Uterus (tissue), 4 donors: ENCODE measurements around the gene PRSS38. TPM values are rescaled to one million over a fixed set of nuclear protein-coding genes. Genes with fewer than 3 reads are reported as not detected.

Experiments used
- DNase-seq, 2 donors: peaks; one replicate each; pipeline ENCODE4 v3.0.0-alpha.2; 2019 to 2020
- H3K27ac ChIP-seq, 2 donors: fragments of 200-600 bp; sonication (generic); 1 replicate in 1 of 2; 2 replicates in 1 of 2; pipeline ENCODE4 v1.5.1; 2016 to 2018
- H3K27me3 ChIP-seq, 2 donors: fragments of 200-600 bp; sonication (generic); one replicate each; pipeline ENCODE4 v1.5.1; 2018 to 2019; ENCODE audit warnings: control low read depth in 1 of 2
- H3K36me3 ChIP-seq, 2 donors: fragments of 200-600 bp; sonication (generic); one replicate each; pipeline ENCODE4 v1.5.1; 2019; ENCODE audit warnings: control low read depth in 1 of 2
- H3K4me1 ChIP-seq, 2 donors: fragments of 200-600 bp; sonication (generic); one replicate each; pipeline ENCODE4 v1.5.1; 2018 to 2019; ENCODE audit warnings: control low read depth in 1 of 2
- H3K4me3 ChIP-seq, 2 donors: fragments of 200-600 bp; sonication (generic); 1 replicate in 1 of 2; 2 replicates in 1 of 2; pipeline ENCODE4 v1.5.1; 2018 to 2019; ENCODE audit warnings: mild to moderate bottlenecking in 1 of 2
- H3K9me3 ChIP-seq, 2 donors: fragments of 200-600 bp; sonication (generic); one replicate each; pipeline ENCODE4 v1.5.1; 2019; ENCODE audit warnings: control low read depth in 1 of 2
- POLR2A ChIP-seq, 2 donors: fragments of 450-650 bp; IDR thresholded peaks; one replicate each; pipeline ENCODE4 v1.6.1; 2016; ENCODE audit warnings: antibody characterized with exemption in 2 of 2, mild to moderate bottlenecking in 1 of 2, moderate library complexity in 1 of 2
- intact Hi-C: fragments of 100-400 bp; cut with DNase I; formaldehyde crosslinking; loops from one replicate; pipeline ENCODE4 v1.15.1; 2023; ENCODE audit warnings: low total_unique reads
- total RNA-seq, 4 donors: library from RNA; depleted of rRNA in 3 of 4; stranded (reverse); fragments of >200 nt in 3 of 4; gene quantifications; one replicate each; pipeline versions ENCODE4 v1.1.0 to v1.2.4, GENCODE V29; 2014 to 2023
- TF ChIP-seq, protein P1 (sequence below), 4 experiments: fragments of 200-600 bp in 2 of 4; fragments of 450-650 bp in 2 of 4; sonication (generic) in 2 of 4; IDR thresholded peaks; one replicate each; pipeline ENCODE4 v1.5.1; 2016 to 2019; ENCODE audit warnings: antibody characterized with exemption in 4 of 4, mild to moderate bottlenecking in 2 of 4, moderate library complexity in 1 of 4
- donor health status: DM: yes; HTN: yes; CAD: no.

The PRSS38 gene
- total RNA-seq, 4 donors from 2014 or later, result not detected

DNA sequence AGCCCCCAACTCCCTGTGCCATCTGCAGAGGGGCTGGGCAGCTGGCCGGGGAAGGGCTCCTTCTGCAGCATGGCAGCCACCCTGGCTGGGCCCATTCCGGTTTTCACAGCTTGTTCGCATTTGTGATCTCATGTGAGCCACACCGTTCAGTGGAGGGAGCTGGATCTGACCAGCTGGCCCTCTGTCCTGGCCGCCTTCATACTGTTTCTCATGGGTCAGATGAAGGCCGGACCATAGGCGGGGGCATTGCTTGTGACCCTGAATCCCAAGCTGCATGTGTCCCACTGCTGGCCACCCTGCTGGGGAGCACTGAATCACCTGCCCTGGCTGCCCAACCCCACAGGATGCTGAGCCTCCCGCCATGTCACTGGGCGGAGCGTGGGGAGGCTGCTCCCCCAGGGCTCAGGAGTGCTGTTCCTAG, 36.4 kb upstream of the PRSS38 start:
- TF ChIP-seq, protein P1, sequence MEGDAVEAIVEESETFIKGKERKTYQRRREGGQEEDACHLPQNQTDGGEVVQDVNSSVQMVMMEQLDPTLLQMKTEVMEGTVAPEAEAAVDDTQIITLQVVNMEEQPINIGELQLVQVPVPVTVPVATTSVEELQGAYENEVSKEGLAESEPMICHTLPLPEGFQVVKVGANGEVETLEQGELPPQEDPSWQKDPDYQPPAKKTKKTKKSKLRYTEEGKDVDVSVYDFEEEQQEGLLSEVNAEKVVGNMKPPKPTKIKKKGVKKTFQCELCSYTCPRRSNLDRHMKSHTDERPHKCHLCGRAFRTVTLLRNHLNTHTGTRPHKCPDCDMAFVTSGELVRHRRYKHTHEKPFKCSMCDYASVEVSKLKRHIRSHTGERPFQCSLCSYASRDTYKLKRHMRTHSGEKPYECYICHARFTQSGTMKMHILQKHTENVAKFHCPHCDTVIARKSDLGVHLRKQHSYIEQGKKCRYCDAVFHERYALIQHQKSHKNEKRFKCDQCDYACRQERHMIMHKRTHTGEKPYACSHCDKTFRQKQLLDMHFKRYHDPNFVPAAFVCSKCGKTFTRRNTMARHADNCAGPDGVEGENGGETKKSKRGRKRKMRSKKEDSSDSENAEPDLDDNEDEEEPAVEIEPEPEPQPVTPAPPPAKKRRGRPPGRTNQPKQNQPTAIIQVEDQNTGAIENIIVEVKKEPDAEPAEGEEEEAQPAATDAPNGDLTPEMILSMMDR (IDR thresholded peaks at IDR 0.05), result no peak
- no peak for TF ChIP-seq POLR2A (IDR thresholded peaks at IDR 0.05)
- Histone ChIP-seq H3K27ac (no peak overlapping the region), H3K4me1 (peaks cover 3 to 4% of the 10 kb centered on the region in 2 donors), H3K27me3 (no peaks in the 10 kb centered on the region), H3K36me3 (no peaks in the 10 kb centered on the region), H3K4me3 (no peak overlapping the region), H3K9me3 (no peaks in the 10 kb centered on the region)
- peak in 1 of 2 donors; percentile 12 for DNase-seq
- intact Hi-C loops, result no loop called here

DNA sequence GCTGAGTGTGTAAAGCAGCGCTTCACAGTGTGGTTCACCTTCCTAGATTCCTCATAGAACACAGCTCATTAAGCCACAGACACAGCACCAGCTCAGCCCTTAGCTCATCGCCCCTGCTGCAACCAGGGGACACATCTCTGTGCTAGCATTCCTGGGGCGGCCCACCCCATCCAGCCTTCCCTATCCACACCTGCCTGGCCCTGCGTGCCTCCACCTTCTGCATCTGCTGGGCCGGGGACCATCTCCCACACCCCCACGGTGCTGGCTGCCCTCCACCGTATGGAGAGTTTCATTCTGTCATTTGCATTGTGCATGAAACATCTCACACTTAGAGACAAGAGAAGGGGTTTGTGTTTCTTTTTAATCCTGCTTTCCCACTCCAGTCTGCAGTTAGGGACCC, 35.8 kb upstream of the PRSS38 start:
- Histone ChIP-seq H3K9me3 (no peaks in the 10 kb centered on the region), H3K4me1 (peaks cover 3 to 4% of the 10 kb centered on the region in 2 donors), H3K27me3 (no peaks in the 10 kb centered on the region), H3K4me3 (no peak overlapping the region), H3K27ac (no peak overlapping the region), H3K36me3 (no peaks in the 10 kb centered on the region)
- DNase-seq, result peak in 1 of 2 donors; percentile 8
- intact Hi-C loops, result no loop called here
- TF ChIP-seq, protein P1 (IDR thresholded peaks at IDR 0.05), result no peak

DNA sequence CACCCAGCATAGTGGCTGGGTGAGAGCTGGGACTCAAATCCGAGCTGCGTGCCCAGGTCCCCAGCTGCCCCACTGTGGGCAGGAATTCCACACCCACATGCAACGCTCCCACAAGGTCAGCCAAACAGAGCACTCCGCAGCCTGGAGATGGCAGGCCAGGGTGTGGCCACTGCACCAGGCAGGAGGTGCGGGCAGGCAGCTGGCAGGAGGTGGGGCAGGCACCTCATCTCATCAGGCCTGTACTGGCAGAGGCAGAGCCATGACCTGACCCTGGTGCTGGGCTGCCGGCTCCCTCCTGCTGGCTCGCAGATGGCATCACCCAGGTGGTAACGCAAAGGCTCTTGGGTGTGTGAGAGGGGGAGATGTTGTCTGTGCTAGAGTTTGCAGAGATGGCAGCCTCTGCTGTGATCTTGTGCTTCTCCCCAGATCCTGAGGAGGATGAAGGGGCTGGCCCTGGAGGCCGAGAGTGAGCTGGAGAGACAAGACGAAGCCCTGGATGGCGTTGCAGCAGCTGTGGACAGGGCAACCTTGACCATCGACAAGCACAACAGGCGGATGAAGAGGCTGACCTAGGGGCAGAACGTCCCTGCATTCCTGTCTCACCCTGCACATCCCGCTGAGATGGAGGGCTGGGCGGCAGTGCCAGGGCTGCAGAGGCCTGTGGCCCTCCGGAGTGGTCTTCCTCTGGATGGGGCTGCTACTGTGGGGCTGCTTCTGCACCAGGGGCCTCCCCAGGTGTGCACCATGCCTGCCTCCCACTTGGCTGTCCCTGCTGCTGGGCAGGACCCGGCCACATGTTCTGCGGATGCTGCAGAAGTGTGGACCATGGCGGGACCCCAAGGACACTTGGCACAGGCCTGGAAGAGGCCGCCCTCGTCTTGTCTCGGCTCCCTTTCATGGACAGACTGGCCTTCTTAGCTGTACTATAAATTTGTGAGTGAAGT, 35.1 kb upstream of the PRSS38 start:
- H3K9me3 ChIP-seq, result no peaks in the 10 kb centered on the region
- DNase-seq, result no peak
- H3K27me3 ChIP-seq, result no peaks in the 10 kb centered on the region
- H3K27ac ChIP-seq, result no peak overlapping the region
- no peak for TF ChIP-seq POLR2A (IDR thresholded peaks at IDR 0.05)
- TF ChIP-seq, protein P1 (IDR thresholded peaks at IDR 0.05), result no peak
- intact Hi-C loops, result no loop called here
- no peaks in the 10 kb centered on the region for H3K36me3 ChIP-seq
- H3K4me1 ChIP-seq, result peaks cover 2 to 4% of the 10 kb centered on the region in 2 donors
- no peak overlapping the region for H3K4me3 ChIP-seq

DNA sequence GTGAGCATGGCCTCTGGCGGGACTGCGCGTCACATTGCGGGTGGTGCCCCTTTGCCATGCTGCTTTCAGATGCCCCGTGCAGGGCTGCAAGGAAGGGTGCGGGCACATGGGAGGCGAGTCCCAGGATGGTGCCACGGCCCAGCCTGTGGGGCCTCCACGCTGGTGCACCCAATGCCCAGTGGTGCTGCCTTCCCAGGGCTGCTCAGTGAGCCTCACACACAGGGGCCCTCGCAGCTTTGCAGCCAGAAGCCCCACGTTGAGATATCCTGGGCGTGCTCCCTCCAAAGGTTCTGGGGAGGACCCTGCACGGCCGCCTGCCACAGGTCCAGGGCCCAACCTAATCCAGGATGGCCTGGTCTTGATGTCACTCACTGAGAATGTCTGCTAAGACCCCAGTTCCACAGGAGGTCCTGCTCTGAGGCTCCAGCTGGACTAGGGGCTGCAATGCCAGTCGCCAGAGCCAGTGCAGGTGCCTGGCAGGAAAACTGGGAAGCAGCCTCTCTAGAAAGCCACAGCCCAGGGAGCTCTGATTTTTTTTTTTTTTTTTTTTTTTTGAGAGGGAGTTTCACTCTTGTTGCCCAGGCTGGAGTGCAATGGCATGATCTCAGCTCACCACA, 34.1 kb upstream of the PRSS38 start:
- Histone ChIP-seq H3K4me1 (peaks cover 0 to 2% of the 10 kb centered on the region in 2 donors), H3K27ac (no peak overlapping the region), H3K4me3 (no peak overlapping the region), H3K27me3 (no peaks in the 10 kb centered on the region), H3K9me3 (no peaks in the 10 kb centered on the region), H3K36me3 (no peaks in the 10 kb centered on the region)
- TF ChIP-seq, protein P1 (IDR thresholded peaks at IDR 0.05), result no peak
- no peak for TF ChIP-seq POLR2A (IDR thresholded peaks at IDR 0.05)
- no peak for DNase-seq
- intact Hi-C loops, result no loop called here

DNA sequence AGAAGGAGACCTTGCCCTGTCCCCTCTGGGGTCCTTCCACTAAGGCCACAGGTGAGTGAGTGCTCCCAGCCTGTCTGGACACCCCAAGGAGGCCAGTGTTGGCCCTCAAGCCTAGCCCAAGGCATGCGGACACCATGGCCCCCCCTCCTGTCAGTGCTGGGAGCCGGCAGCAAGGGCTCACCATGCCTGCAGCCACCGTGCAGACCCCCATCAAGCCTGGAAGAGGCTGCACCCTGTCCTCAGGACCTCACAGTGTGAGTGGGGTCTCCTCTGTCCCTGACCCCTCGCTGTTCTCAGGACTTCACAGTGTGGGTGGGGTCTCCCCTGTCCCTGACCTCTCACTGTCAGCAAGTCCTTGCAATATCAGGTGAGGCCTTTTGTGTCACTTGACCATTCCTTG, 33.2 kb upstream of the PRSS38 start:
- Histone ChIP-seq H3K36me3 (no peaks in the 10 kb centered on the region), H3K4me1 (peaks cover 0 to 10% of the 10 kb centered on the region in 2 donors), H3K27me3 (no peaks in the 10 kb centered on the region), H3K27ac (no peak overlapping the region), H3K4me3 (no peak overlapping the region), H3K9me3 (no peaks in the 10 kb centered on the region)
- intact Hi-C loops, result no loop called here
- TF ChIP-seq, protein P1 (IDR thresholded peaks at IDR 0.05), result no peak
- TF ChIP-seq POLR2A (IDR thresholded peaks at IDR 0.05), result no peak
- DNase-seq, result no peak
